Panc1 (cell line): ENCODE results near the gene BPTF.
"Not testable (repeated sequence)": the region's sequence is repeated elsewhere in the genome, so short reads cannot be mapped to it uniquely, and the experiment has no call there.

Source experiments
- CTCF ChIP-seq: fragments of 450-650 bp; IDR thresholded peaks from 2 replicates; pipeline ENCODE4 v1.5.1; 2017; ENCODE audit warnings: mild to moderate bottlenecking
- POLR2AphosphoS5 ChIP-seq: IDR thresholded peaks from 2 replicates; pipeline ENCODE4 v1.6.1; 2012; ENCODE audit warnings: mild to moderate bottlenecking, low read depth, low read length, moderate library complexity
- REST ChIP-seq, 2 experiments: IDR thresholded peaks; 2 replicates each; pipeline ENCODE4 v1.6.1; 2011 to 2012; ENCODE audit warnings: low read depth in 2 of 2, control low read depth in 1 of 2, low read length in 1 of 2, mild to moderate bottlenecking in 1 of 2, moderate library complexity in 1 of 2; ENCODE audit not compliant: insufficient read depth in 1 of 2
- TCF7L2 ChIP-seq: IDR thresholded peaks from 2 replicates; pipeline ENCODE4 v1.6.1; 2011; ENCODE audit warnings: mild to moderate bottlenecking, low read depth, low read length, inconsistent platforms

GRCh38 chr17:67848846-67849245 is 23.5 kb downstream of the BPTF start:
- TF ChIP-seq REST (IDR thresholded peaks at IDR 0.05; ENCODE audit: insufficient read depth in 1 of 2, low read depth in 2 of 2, low read length in 1 of 2); CTCF; POLR2AphosphoS5; TCF7L2: not testable (repeated sequence)
